Brain microvascular endothelial cell (primary cell): ENCODE results near the gene VPS26C.

Source experiments
- DNase-seq: peaks from one replicate; pipeline ENCODE4 v3.0.0-alpha.2; 2020
- H3K27ac ChIP-seq: fragments of 250-450 bp; sonication (Bioruptor Pico); 2 replicates; pipeline ENCODE4 v1.5.1; 2020; ENCODE audit warnings: mild to moderate bottlenecking, moderate library complexity
- H3K27me3 ChIP-seq: fragments of 250-450 bp; sonication (Bioruptor Pico); replicated peaks from 2 replicates; pipeline ENCODE4 v1.5.1; 2020; ENCODE audit warnings: mild to moderate bottlenecking
- H3K36me3 ChIP-seq: fragments of 250-450 bp; sonication (Bioruptor Pico); replicated peaks from 2 replicates; pipeline ENCODE4 v1.5.1; 2020; ENCODE audit warnings: mild to moderate bottlenecking
- H3K4me3 ChIP-seq: 2 replicates; pipeline ENCODE4 v1.5.1; 2011; ENCODE audit warnings: low read depth, mild to moderate bottlenecking, control low read depth, low read length, moderate library complexity
- in situ Hi-C: cut with HindIII; loops from 2 replicates; pipeline ENCODE4 v1.10.0; 2017; ENCODE audit warnings: low sequenced_read_pairs, low pct_ligation_motif_present
- TF ChIP-seq, protein P1 (sequence below): IDR thresholded peaks from 2 replicates; pipeline ENCODE4 v1.5.1; 2011; ENCODE audit warnings: low read depth, mild to moderate bottlenecking, moderate library complexity, low read length, control low read depth, inconsistent platforms; ENCODE audit errors: missing control alignments

The VPS26C gene

DNA sequence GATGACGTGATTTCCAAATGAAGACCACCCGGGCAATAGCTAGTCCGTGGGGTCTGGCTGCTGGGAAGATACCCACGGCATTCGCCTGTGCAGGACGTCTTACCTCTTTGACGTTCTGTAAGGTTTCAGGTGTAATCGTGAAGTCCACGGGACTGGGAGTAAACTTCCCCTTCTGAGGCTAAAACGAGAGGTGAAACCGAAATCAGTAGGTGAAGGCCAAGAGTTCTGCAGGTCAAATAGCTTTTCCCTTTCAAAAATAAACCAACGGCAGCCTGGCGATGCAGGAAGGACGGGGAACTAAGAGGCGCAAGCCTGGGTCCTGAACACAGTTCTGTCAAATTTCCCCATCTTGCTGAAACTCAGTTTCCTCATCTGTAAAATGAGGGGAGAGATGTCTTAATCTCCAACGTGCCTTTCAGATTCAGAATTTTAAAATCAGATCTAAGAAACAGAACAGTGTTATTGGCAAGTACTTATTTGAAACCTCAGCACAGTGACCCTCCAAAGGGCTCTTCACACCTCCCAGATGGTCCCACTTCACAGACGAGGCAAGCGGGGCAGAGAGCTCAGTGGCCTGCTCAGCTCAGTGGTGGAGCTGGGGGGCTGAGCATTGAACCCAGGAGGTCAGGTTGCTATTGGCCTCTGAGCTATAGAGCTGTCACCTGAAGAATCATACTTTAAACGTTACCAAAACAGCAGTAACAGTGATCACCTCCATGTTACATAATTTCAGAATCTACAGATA, 34.7 kb downstream of the VPS26C start:
- in situ Hi-C loops: no loop called here
- Histone ChIP-seq H3K27me3 (no peaks in the 10 kb centered on the region), H3K27ac (no peak overlapping the region), H3K36me3 (peaks cover 42% of the 10 kb centered on the region), H3K4me3 (no peak overlapping the region)
- TF ChIP-seq, protein P1, sequence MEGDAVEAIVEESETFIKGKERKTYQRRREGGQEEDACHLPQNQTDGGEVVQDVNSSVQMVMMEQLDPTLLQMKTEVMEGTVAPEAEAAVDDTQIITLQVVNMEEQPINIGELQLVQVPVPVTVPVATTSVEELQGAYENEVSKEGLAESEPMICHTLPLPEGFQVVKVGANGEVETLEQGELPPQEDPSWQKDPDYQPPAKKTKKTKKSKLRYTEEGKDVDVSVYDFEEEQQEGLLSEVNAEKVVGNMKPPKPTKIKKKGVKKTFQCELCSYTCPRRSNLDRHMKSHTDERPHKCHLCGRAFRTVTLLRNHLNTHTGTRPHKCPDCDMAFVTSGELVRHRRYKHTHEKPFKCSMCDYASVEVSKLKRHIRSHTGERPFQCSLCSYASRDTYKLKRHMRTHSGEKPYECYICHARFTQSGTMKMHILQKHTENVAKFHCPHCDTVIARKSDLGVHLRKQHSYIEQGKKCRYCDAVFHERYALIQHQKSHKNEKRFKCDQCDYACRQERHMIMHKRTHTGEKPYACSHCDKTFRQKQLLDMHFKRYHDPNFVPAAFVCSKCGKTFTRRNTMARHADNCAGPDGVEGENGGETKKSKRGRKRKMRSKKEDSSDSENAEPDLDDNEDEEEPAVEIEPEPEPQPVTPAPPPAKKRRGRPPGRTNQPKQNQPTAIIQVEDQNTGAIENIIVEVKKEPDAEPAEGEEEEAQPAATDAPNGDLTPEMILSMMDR: no peak
- DNase-seq: no peak

DNA sequence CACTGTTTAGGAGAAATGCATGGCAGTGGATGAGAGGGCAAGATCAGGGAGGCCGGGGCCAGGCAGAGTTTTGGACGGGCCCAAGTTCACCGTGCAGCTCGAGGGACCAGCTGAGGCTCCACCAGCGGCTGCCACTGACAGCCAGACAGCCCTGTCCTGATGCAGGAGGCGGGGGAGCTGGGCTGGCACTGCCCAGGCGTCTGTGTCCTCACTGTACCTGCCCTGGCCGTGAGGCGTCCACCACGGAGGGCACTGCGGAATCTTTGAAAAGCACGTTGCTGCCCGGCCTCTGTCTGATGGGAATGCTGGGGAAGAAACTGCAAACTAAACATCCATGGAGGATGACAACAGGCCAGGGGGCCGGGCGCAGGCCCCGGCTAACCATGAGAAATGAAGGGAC, 35.5 kb downstream of the VPS26C start:
- TF ChIP-seq, protein P1: no peak
- no peak for DNase-seq
- in situ Hi-C loops: no loop called here
- Histone ChIP-seq H3K4me3 (no peak overlapping the region), H3K36me3 (peaks cover 42% of the 10 kb centered on the region), H3K27me3 (no peaks in the 10 kb centered on the region), H3K27ac (no peak overlapping the region)

DNA sequence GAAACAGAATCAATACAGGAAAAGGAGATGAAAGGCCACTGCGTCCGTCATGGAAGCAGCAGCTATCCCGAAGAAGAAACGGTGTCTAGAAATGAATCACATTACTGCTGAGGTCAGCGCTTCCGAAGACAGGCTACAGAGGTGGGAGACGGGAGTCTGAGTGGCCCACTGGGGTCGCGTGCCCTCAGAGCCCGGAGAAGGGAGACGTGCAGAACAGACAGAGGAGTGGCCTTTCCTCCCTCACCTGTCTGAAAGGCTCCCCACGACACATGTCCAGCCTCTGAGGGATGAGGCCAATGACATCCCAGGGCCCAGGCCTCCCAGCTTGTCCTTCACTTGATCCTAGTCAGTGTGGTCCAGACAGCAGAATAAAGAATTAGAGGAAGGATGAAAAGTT, 35.9 kb downstream of the VPS26C start:
- no peak overlapping the region for H3K4me3 ChIP-seq
- DNase-seq: no peak
- TF ChIP-seq, protein P1: no peak
- no peaks in the 10 kb centered on the region for H3K27me3 ChIP-seq
- no peak overlapping the region for H3K27ac ChIP-seq
- in situ Hi-C loops: no loop called here
- H3K36me3 ChIP-seq: peaks cover 44% of the 10 kb centered on the region

DNA sequence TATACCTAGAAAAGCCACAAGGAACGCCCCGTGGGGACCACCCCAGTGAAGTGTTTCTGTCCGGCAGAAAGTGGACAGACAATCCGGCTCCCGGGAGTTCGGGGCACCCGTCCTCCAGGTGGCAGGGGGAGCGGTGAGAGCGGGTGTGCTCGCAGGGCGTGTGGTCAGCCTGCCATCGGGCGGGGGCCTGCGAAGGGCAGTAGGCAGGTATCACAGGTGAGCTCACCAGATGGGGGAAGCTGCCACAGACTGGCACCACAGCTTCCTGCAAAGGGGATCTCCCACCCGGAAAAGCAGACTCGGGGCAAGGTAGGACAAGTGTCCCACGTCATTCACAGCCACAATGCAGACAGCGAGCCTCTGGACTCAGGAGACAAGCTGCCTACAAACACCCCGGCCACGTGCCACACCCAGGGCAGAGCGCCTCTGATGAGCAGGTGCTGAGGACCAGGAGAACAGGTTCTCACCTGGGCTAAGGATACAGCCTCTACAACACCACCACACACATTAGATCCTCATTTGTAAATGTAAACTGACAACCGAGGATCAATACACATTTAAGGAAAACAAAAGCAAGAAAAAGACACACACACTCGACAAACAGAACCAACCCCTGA, 36.4 kb downstream of the VPS26C start:
- in situ Hi-C loops: no loop called here
- peaks cover 48% of the 10 kb centered on the region for H3K36me3 ChIP-seq
- TF ChIP-seq, protein P1: no peak
- no peak overlapping the region for H3K4me3 ChIP-seq
- no peak for DNase-seq
- no peak overlapping the region for H3K27ac ChIP-seq
- H3K27me3 ChIP-seq: no peaks in the 10 kb centered on the region

DNA sequence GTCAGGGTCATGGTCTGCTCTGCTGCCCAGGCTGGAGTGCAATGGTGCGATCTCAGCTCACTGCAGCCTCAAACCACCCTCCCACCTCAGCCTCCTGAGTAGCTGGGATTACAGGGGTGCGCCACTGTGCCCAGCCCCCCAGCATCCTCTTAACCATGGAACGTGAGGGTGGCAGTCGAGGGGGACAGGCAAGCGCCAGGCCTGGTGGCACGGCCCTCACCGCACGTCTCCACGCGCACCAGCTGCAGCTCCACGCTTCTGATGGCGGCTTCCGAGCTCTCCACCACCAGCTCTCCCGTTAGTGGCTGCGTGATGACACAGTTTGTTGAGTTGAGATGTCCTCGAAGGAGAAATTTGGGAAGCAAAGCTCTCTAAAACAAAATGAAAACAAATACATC, 39.1 kb downstream of the VPS26C start:
- no peak for DNase-seq
- in situ Hi-C loops: no loop called here
- Histone ChIP-seq H3K27ac (no peak overlapping the region), H3K4me3 (no peak overlapping the region), H3K36me3 (peaks cover 56% of the 10 kb centered on the region), H3K27me3 (no peaks in the 10 kb centered on the region)
- TF ChIP-seq, protein P1: no peak
